CD4-positive, alpha-beta T cell (primary cell): Measurements from ENCODE around the gene CLCA2. TPM values are rescaled to one million over a fixed set of nuclear protein-coding genes. Genes with fewer than 3 reads are reported as not detected.

Experiments
- ATAC-seq: fragments of 200-7000 bp; cut with Tn5 transposase; one replicate; pipeline ENCODE4 v1.10.0; 2022; ENCODE audit warnings: mild to moderate bottlenecking; ENCODE audit not compliant: poor library complexity
- CTCF ChIA-PET: fragments of 350-600 bp; sonication (Branson Sonifier 250); formaldehyde crosslinking; loops from one replicate; lab custom pipeline; 2021; ENCODE audit warnings: antibody characterized with exemption, inconsistent platforms; lab: Charles Lee
- POLR2A ChIA-PET: fragments of 350-600 bp; sonication (Branson Sonifier 250); formaldehyde crosslinking; loops from one replicate; lab custom pipeline; 2021; ENCODE audit warnings: antibody characterized with exemption, inconsistent platforms; lab: Charles Lee
- DNase-seq, 14 experiments: peaks; one replicate each; pipeline ENCODE4 v3.0.0-alpha.2; 2013 to 2020; ENCODE audit warnings: mixed read lengths in 2 of 14
- H3K27ac ChIP-seq, 2 donors: one replicate each; pipeline versions ENCODE4 v1.5.1 to v1.7.0; 2013; ENCODE audit warnings: low read length in 2 of 2, low read depth in 1 of 2, mild to moderate bottlenecking in 1 of 2
- H3K27me3 ChIP-seq, 2 experiments: 1 replicate in 1 of 2; 2 replicates in 1 of 2; pipeline versions ENCODE4 v1.6.1 to v1.7.0; 2013; ENCODE audit warnings: low read length in 2 of 2, control low read depth in 1 of 2, mild to moderate bottlenecking in 1 of 2, moderate library complexity in 1 of 2; ENCODE audit not compliant: insufficient read depth in 2 of 2, control insufficient read depth in 1 of 2
- H3K36me3 ChIP-seq: one replicate; pipeline ENCODE4 v1.6.1; 2013; ENCODE audit warnings: low read length, control low read depth; ENCODE audit not compliant: insufficient read depth
- H3K4me1 ChIP-seq: one replicate; pipeline ENCODE4 v1.6.1; 2013; ENCODE audit warnings: low read length, control low read depth; ENCODE audit not compliant: insufficient read depth
- H3K4me3 ChIP-seq: one replicate; pipeline ENCODE4 v1.5.1; 2013; ENCODE audit warnings: mild to moderate bottlenecking, low read length, moderate library complexity
- H3K9me3 ChIP-seq, 2 experiments: 1 replicate in 1 of 2; 2 replicates in 1 of 2; pipeline versions ENCODE4 v1.6.1 to v1.7.0; 2013; ENCODE audit warnings: low read length in 2 of 2, mild to moderate bottlenecking in 2 of 2, control low read depth in 1 of 2, moderate library complexity in 1 of 2; ENCODE audit not compliant: control insufficient read depth in 1 of 2, insufficient read depth in 1 of 2
- H3K27ac Mint-ChIP-seq: one replicate; pipeline ENCODE4 v1.8.0; 2020; ENCODE audit warnings: mixed read lengths
- H3K27me3 Mint-ChIP-seq: one replicate; pipeline ENCODE4 v1.8.0; 2021; ENCODE audit warnings: mixed read lengths
- H3K36me3 Mint-ChIP-seq: one replicate; pipeline ENCODE4 v1.8.0; 2021; ENCODE audit warnings: low read depth, mixed read lengths
- H3K4me1 Mint-ChIP-seq: one replicate; pipeline ENCODE4 v1.8.0; 2021; ENCODE audit warnings: low read depth, mixed read lengths
- H3K4me3 Mint-ChIP-seq: one replicate; pipeline ENCODE4 v1.8.0; 2020; ENCODE audit warnings: mild to moderate bottlenecking, mixed read lengths
- H3K9me3 Mint-ChIP-seq: one replicate; pipeline ENCODE4 v1.8.0; 2020; ENCODE audit warnings: mixed read lengths
- intact Hi-C, 2 experiments: fragments of 100-400 bp; cut with DNase I in 1 of 2; cut with micrococcal nuclease in 1 of 2; formaldehyde crosslinking; loops; one replicate each; pipeline versions ENCODE4 v1.15.1 to v1.9.0; 2023 to 2025; cut with DNase I, micrococcal nuclease
- total RNA-seq, 174 experiments: library from RNA in 2 of 174; stranded (reverse) in 2 of 174; gene quantifications; one replicate each; pipeline ENCODE4 v1.2.3 and lab custom pipeline; 2021 to 2026
- TF ChIP-seq, protein P1 (sequence below): fragments of 200-600 bp; IDR thresholded peaks from one replicate; pipeline ENCODE4 v1.8.0; 2022; ENCODE audit warnings: antibody characterized with exemption, mild to moderate bottlenecking

The CLCA2 gene
- total RNA-seq, 2 experiments from 2014 or later, result not detected

DNA sequence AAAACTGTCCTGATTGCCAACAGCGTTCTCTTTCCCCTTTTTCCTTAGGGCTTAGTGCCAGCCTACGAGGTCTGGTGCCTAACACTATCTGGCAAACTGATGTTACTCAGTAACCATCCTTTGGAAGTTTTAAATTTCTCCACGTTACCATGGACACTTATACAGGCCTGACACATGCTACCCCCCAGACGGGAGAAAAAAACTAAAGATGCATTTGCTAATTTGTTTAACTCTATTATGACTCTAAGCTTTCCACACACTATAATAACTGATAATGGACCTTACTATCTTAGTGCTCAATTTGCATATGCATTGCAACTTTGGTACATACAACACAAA lies 81.6 kb downstream of the CLCA2 start:
- Mint-ChIP-seq H3K9me3 (no peaks in the 10 kb centered on the region), H3K36me3 (no peaks in the 10 kb centered on the region), H3K4me1 (peaks cover 17% of the 10 kb centered on the region), H3K4me3 (no peak overlapping the region), H3K27ac (no peak overlapping the region), H3K27me3 (peaks cover 16% of the 10 kb centered on the region)
- Histone ChIP-seq H3K27ac (no peak overlapping the region), H3K27me3 (no peaks in the 10 kb centered on the region), H3K4me1 (peaks cover 7% of the 10 kb centered on the region), H3K4me3 (no peak overlapping the region), H3K9me3 (no peaks in the 10 kb centered on the region), H3K36me3 (no peaks in the 10 kb centered on the region)
- intact Hi-C loops, result loop anchor here in 1 of 2 experiments (10.0 kb wide), 1 partner anchor 199 kb away; the partner anchor contains the start of gene SH3GLB1
- ATAC-seq, result no peak
- CTCF ChIA-PET, result interaction anchor here (1.1 to 3.5 kb wide), 4 partner anchors 11 to 199 kb away, joined by 3 to 12 read pairs (median 4); partner anchors contain the start of gene SH3GLB1
- TF ChIP-seq, protein P1, sequence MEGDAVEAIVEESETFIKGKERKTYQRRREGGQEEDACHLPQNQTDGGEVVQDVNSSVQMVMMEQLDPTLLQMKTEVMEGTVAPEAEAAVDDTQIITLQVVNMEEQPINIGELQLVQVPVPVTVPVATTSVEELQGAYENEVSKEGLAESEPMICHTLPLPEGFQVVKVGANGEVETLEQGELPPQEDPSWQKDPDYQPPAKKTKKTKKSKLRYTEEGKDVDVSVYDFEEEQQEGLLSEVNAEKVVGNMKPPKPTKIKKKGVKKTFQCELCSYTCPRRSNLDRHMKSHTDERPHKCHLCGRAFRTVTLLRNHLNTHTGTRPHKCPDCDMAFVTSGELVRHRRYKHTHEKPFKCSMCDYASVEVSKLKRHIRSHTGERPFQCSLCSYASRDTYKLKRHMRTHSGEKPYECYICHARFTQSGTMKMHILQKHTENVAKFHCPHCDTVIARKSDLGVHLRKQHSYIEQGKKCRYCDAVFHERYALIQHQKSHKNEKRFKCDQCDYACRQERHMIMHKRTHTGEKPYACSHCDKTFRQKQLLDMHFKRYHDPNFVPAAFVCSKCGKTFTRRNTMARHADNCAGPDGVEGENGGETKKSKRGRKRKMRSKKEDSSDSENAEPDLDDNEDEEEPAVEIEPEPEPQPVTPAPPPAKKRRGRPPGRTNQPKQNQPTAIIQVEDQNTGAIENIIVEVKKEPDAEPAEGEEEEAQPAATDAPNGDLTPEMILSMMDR, result no peak
- POLR2A ChIA-PET, result interaction anchor here (1.0 kb wide), 1 partner anchor 122 kb away, joined by 3 read pairs; no protein-coding TSS in a partner anchor
- no peak for DNase-seq

Other genes starting within 250 kb of the CLCA2 start
- gene ODF2L, start 27.8 kb upstream of the CLCA2 start, total RNA-seq, result 10 to 100 TPM; 68.1 to 71.2 TPM
- gene CLCA1, start 44.8 kb downstream of the CLCA2 start, total RNA-seq, result not detected
- gene CLCA4, start 122.9 kb downstream of the CLCA2 start, total RNA-seq, result not detected